HuH-7 (cell line): ENCODE measurements around the gene MMS22L.

Experiments
- DNase-seq: peaks from one replicate; pipeline ENCODE4 v3.0.0; 2011; ENCODE audit warnings: low spot score

The MMS22L gene

GRCh38 chr6:97282726-97283617 is at the start of gene MMS22L:
Gene MMS22L (minus strand): TSS chr6:97283216. CDS start chr6:97282477, 739 bp downstream.
- DNase-seq: peak; percentile 81

GRCh38 chr6:97322811-97323210 is 39.8 kb upstream of the MMS22L start:
- DNase-seq: no peak

GRCh38 chr6:97322226-97322625 is 39.2 kb upstream of the MMS22L start:
- DNase-seq: no peak

- DNase-seq: no peak
These were observed 34.0 kb upstream of the MMS22L start for GRCh38 chr6:97316978-97317377.

- DNase-seq: no peak
These were observed 29.2 kb upstream of the MMS22L start for GRCh38 chr6:97312241-97312640.

- no peak for DNase-seq
These were observed 23.7 kb upstream of the MMS22L start for GRCh38 chr6:97306544-97307320.

GRCh38 chr6:97305414-97306066 is 22.5 kb upstream of the MMS22L start:
- DNase-seq: no peak

- DNase-seq: no peak
These were observed 21.7 kb upstream of the MMS22L start for GRCh38 chr6:97304701-97305100.

GRCh38 chr6:97294451-97294850 is 11.4 kb upstream of the MMS22L start:
- DNase-seq: no peak

- no peak for DNase-seq
These were observed 10.2 kb upstream of the MMS22L start for GRCh38 chr6:97293198-97293696.

GRCh38 chr6:97292671-97293070 is 9.7 kb upstream of the MMS22L start:
- no peak for DNase-seq

- DNase-seq: no peak
These were observed 8.9 kb upstream of the MMS22L start for GRCh38 chr6:97291896-97292295.

GRCh38 chr6:97289332-97289731 is 6.3 kb upstream of the MMS22L start:
- DNase-seq: no peak

GRCh38 chr6:97288188-97288587 is 5.2 kb upstream of the MMS22L start:
- DNase-seq: no peak

GRCh38 chr6:97282238-97282725 is 734 bp downstream of the MMS22L start:
- peak; percentile 6 for DNase-seq

GRCh38 chr6:97280766-97281165 is 2.2 kb downstream of the MMS22L start:
- DNase-seq: no peak

GRCh38 chr6:97275804-97276203 is 7.2 kb downstream of the MMS22L start:
- no peak for DNase-seq

GRCh38 chr6:97269821-97270220 is 13.2 kb downstream of the MMS22L start:
- DNase-seq: no peak

- no peak for DNase-seq
These were observed 20.3 kb downstream of the MMS22L start for GRCh38 chr6:97262676-97263075.

- no peak for DNase-seq
These were observed 36.2 kb downstream of the MMS22L start for GRCh38 chr6:97246842-97247241.

- DNase-seq: no peak
These were observed 42.8 kb downstream of the MMS22L start for GRCh38 chr6:97240222-97240621.

GRCh38 chr6:97231911-97232310 is 51.1 kb downstream of the MMS22L start:
- no peak for DNase-seq
